Measurements from ENCODE around the gene ZNF473.
"Not testable (repeated sequence)": the region's sequence is repeated elsewhere in the genome, so short reads cannot be mapped to it uniquely, and the experiment has no call there.

ZNF473 gene

DNA sequence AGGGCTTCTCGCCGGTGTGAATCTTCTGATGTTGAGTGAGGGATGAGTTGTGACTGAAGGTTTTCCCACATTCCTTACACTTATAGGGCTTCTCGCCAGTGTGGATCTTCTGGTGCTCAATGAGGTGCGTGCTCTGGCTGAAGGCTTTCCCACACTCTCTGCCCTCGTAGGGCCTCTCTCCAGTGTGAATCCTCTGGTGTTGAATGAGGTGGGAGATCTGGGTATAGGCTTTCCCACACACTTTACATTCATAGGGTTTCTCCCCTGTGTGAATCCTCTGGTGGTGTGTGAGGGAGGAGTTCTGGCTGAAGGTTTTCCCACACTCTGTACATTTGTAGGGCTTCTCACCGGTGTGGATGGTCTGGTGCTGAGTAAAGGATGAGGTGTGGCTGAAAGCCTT, 33.2 kb downstream of the ZNF473 start:
- no peak overlapping the region for H3K4me3 ChIP-seq (ENCODE audit: low read depth, low read length)
- TF ChIP-seq, protein P1, sequence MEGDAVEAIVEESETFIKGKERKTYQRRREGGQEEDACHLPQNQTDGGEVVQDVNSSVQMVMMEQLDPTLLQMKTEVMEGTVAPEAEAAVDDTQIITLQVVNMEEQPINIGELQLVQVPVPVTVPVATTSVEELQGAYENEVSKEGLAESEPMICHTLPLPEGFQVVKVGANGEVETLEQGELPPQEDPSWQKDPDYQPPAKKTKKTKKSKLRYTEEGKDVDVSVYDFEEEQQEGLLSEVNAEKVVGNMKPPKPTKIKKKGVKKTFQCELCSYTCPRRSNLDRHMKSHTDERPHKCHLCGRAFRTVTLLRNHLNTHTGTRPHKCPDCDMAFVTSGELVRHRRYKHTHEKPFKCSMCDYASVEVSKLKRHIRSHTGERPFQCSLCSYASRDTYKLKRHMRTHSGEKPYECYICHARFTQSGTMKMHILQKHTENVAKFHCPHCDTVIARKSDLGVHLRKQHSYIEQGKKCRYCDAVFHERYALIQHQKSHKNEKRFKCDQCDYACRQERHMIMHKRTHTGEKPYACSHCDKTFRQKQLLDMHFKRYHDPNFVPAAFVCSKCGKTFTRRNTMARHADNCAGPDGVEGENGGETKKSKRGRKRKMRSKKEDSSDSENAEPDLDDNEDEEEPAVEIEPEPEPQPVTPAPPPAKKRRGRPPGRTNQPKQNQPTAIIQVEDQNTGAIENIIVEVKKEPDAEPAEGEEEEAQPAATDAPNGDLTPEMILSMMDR (IDR thresholded peaks at IDR 0.05; ENCODE audit: borderline replicate concordance, insufficient read depth, low read depth, low read length): no peak

DNA sequence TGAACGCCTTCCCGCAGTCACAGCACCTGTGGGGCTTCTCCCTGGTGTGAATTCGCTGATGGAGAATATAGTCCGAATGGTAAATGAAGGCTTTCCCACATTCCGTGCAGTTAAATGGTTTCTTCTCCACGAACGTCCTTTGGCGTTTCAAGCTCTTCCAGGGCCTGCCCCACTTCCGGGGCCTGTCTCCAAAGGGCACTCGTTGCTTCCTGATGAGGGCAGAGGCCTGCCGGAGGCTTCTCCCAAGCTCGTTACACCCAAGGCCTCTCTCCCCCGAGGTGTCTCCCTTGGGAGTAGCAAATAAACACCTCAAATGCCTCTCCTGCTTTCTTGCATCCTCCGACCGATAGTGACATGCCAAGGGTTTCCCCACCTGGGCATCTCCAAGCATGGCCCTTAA, 34.3 kb downstream of the ZNF473 start:
- H3K4me3 ChIP-seq (ENCODE audit: low read depth, low read length): no peak overlapping the region
- TF ChIP-seq, protein P1 (IDR thresholded peaks at IDR 0.05; ENCODE audit: borderline replicate concordance, insufficient read depth, low read depth, low read length): no peak

DNA sequence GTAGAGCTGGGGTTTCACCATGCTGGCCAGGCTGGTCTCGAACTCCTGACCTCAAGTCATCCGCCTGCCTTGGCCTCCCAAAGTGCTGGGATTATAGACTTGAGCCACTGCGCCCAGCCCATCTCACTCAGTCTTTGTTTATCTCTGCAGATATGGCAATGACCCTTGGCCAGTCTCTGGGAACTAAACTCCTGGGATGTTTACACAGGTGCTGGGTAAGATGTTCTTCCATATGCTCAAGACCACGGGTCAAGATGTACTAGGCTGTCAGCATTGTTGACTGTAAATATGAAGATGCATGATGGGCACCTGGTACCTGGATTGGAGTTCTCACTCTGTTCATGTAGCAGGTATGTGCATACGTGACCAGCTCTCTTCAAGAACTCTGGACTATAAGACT, 35.8 kb downstream of the ZNF473 start:
- TF ChIP-seq, protein P1 (IDR thresholded peaks at IDR 0.05; ENCODE audit: borderline replicate concordance, insufficient read depth, low read depth, low read length): no peak
- no peak overlapping the region for H3K4me3 ChIP-seq (ENCODE audit: low read depth, low read length)

DNA sequence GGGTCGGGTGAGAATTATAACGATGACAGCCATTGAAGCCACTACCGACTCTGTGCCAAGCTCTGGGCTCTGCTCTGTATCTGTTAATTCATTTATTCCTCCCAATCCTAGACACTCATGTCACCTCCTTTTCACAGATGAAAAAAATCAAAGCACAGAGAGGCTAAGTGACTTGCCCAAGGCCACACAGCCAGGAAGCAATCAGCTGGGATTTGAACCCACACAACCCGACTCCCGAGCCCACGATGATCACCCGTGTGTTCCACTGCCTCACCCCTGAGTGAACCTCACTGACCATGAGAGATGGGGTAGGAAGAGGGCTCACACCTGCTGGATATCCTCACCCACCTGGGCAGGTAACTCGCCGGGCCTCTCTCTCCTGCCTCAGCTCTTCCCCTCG, 40.1 kb downstream of the ZNF473 start:
- TF ChIP-seq, protein P1 (IDR thresholded peaks at IDR 0.05; ENCODE audit: borderline replicate concordance, insufficient read depth, low read depth, low read length): no peak
- H3K4me3 ChIP-seq (ENCODE audit: low read depth, low read length): no peak overlapping the region

DNA sequence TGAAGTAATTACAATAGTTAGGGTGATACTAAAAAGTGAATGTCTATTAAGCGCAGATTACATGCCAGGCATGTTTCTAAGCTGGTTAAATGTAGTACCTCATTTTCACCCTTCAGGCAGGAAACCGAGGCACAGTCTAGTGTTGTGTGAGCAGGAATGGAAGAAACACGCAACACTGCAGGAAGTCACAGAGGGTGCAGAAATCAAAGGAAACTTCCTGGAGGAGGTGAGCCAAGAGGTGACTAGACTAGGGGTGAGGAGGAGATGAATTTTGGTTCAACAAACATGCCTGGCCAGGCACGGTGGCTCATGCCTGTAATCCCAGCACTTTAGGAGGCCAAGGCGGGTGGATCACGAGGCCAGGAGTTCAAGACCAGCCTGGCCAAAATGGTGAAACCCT, 41.8 kb downstream of the ZNF473 start:
- H3K4me3 ChIP-seq (ENCODE audit: low read depth, low read length): no peak overlapping the region
- TF ChIP-seq, protein P1 (IDR thresholded peaks at IDR 0.05; ENCODE audit: borderline replicate concordance, insufficient read depth, low read depth, low read length): no peak

DNA sequence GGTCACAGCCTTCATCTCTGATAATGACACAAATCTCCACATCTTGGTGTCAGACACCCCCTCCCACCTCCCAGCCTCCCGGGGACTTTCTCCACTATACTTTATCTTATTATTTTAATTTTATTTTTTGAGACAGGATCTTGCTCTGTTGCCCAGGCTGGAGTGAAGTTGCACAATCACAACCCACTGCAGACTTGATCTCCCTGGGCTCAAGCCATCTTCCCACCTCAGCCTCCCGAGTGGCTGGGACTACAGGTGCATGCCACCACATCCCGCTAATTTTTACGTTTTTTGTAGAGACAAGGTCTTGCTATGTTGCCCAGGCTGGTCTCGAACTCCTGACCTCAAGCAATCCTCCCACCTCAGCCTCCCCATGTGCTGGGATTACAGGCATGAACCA, 42.6 kb downstream of the ZNF473 start:
- not testable (repeated sequence) for H3K4me3 ChIP-seq (ENCODE audit: low read depth, low read length)

DNA sequence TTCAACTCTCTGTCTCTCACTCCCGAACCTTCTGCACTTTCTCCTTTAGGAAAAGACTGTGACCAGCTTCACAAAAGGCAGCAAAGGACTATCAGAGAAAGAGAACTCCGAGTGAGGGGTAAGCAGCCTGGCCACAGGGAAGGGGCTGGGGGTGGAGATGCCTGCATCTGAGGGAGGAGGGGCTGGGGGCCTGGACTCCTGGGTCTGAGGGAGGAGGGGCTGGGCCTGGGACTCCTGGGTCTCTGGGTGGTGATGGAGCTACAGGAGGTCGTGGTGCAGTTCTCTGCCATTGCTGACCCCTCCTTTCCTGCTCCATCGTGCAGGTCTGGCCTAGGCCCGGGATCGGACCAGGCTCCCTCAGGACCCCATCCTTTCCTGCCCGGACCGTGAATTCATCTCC, 49.3 kb downstream of the ZNF473 start:
- not testable (repeated sequence) for H3K4me3 ChIP-seq (ENCODE audit: low read depth, low read length)

DNA sequence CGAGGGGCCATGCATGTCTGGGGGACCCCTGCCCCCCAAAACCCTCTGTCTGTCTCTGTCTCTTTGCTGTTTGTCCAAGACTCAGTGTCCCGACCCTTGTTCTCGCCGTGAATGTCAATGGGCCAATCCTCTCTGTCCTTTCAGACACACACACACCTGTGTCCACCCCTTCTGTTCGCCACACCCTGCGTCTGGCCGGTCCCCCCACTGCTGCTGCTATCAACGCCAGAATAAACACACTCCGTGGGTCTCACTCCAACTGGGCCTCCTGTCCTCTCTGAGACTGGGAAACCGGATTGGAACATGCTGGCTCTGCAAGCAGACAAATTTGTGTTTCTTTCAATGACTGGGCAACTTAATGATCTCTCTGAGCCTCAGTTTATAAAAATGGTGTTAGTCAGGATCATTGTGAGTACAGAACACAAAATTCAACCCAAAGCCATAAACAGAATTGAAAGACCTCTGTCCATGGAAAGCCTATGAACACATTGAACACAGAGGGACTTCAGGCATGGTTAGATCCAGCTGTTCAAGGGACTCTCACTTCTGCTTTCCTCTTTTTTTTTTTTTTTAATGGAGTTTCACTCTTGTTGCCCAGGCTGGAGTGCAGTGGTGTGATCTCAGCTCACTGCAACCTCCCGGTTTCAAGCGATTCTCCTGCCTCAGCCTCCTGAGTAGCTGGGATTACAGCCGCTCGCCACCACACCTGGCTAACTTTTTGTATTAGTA, 50.0 kb downstream of the ZNF473 start:
- not testable (repeated sequence) for H3K4me3 ChIP-seq (ENCODE audit: low read depth, low read length)

DNA sequence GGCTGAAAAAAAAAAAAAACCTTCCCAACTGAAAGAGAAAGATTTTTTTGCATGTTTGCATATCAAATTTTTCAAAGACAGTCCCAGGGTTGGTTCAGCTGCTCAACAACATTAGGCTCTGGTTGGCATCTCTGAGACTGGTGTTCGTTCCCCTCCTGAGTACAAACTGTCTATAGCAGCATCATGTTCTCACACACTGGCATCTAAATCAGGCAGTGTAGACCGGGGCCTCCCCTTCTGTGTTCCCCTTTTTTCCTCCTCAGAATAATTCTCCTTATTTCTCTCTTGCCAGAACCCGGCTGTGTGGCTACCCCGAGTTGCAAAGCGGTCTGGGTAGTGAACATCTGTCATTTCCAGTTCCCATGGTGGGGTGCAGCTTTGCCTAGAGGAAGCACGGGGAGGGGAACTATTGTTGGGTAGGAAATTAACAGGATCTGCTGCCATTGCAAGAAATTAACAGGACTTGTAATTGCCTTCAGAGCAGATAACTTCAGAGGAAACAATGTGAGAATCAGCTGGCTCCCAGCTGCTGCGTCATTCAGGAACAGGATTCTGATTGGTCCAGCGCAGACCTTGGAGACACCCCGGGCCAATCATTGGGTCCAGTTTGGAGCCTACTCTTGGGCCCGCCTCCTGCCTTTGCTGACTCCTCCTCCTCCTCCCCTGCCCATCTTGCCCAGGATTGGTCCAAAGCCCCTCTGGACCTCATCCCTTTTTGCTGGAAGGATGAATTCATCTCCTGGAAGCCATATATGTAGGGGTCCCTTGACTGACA, 51.0 kb downstream of the ZNF473 start:
- H3K4me3 ChIP-seq (ENCODE audit: low read depth, low read length): not testable (repeated sequence)

DNA sequence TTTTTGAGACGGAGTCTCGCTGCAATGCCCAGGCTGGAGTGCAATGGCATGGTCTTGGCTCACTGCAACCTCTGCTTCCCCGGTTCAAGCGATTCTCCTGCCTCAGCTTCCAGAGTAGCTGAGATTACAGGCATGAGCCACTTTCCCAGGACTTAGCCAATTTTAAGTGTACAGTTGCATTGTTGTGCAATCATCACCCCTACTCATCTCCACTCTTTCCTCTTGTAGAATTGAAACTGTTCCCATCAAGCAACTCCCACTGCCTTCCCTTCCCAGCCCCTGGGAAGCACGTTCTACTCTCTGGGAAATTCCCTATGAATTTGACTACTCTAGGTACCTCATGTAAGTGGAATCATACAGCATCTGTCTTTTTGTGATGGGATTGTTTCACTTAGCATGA, 53.2 kb downstream of the ZNF473 start:
- not testable (repeated sequence) for H3K4me3 ChIP-seq (ENCODE audit: low read depth, low read length)

DNA sequence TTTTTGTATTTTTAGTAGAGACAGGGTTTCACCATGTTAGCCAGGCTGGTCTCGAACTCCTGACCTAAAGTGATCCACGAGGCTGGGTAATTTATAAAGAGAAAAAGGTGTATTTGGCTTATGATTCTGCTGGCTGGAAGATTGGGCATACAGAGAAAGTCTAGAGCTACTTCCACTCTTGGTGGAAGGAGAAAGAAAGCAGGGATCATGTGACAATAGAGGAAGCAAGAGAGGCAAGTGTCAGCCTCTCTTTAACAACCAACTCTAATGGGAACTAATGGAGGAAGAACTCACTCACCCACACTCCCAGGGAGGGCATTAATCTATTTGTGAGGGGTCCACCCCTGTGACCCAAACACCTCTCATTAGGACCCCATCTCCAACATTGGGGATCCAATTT, 58.6 kb downstream of the ZNF473 start:
- H3K4me3 ChIP-seq (ENCODE audit: low read depth, low read length): not testable (repeated sequence)

DNA sequence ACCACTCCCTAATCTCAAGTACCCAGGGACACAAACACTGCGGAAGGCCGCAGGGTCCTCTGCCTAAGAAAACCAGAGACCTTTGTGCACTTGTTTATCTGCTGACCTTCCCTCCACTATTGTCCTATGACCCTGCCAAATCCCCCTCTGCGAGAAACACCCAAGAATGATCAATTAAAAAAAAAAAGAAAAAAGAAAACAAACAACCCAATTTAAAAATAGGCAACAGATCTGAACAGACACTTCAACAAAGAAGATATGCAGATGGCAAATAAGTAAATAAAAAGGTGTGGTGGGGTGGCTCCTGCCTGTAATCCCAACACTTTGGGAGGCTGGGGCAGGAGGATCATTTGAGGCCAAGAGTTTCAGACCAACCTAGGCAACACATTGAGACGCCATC, 61.3 kb downstream of the ZNF473 start:
- not testable (repeated sequence) for H3K4me3 ChIP-seq (ENCODE audit: low read depth, low read length)

Measured in GM12875 (cell line).